HCT116 (cell line): ENCODE measurements around the gene MLPH. TPM values are rescaled to one million over a fixed set of nuclear protein-coding genes. Genes with fewer than 3 reads are reported as not detected.

Source experiments
- ATAC-seq: fragments of 200-7000 bp; cut with Tn5 transposase; 2 replicates; pipeline ENCODE4 v1.9.1; 2020; ENCODE audit warnings: mild to moderate bottlenecking, moderate library complexity
- BruUV-seq: library from RNA; stranded (reverse); fragments of 400-500 nt; replicated peaks from 2 replicates; lab custom pipeline; 2021; lab: Mats Ljungman, UMichigan
- CTCF ChIA-PET: fragments of 300-600 bp; sonication (Branson Sonifier 250); formaldehyde crosslinking; loops from one replicate; lab custom pipeline; 2021; ENCODE audit warnings: antibody characterized with exemption; lab: Charles Lee
- POLR2A ChIA-PET: fragments of 300-600, 350-600 bp; sonication (Branson Sonifier 250); formaldehyde crosslinking; loops from one replicate; lab custom pipeline; 2021; ENCODE audit warnings: antibody characterized with exemption; lab: Charles Lee
- RAD21 ChIA-PET, 2 experiments: fragments of 300-600 bp; sonication (Branson Sonifier 250); formaldehyde crosslinking; loops; one replicate each; lab custom pipeline; 2023; ENCODE audit warnings: low total read pairs in 2 of 2; ENCODE audit not compliant: uncharacterized antibody in 2 of 2, unreplicated experiment in 2 of 2, low non-redundant PET in 1 of 2; lab: Charles Lee
- DNase-seq: peaks from one replicate; pipeline ENCODE4 v3.0.0-alpha.2; 2010; ENCODE audit warnings: low read depth, low spot score
- H2AFZ ChIP-seq: fragments of 200-600 bp; shearing (Covaris generic), sonication (generic); 2 replicates; pipeline ENCODE4 v1.6.1; 2017; ENCODE audit warnings: low read depth, mixed run types, mixed read lengths, antibody characterized with exemption, low read length; ENCODE audit not compliant: poor library complexity, severe bottlenecking
- H3K27ac ChIP-seq: 2 replicates; pipeline ENCODE4 v1.5.1; 2012; ENCODE audit warnings: low read depth, low read length
- H3K27me3 ChIP-seq: fragments of 200-600 bp; sonication (generic); 2 replicates; pipeline ENCODE4 v1.6.1; 2016; ENCODE audit warnings: mixed run types, low read length, mixed read lengths; ENCODE audit not compliant: insufficient read depth
- H3K36me3 ChIP-seq, 2 experiments: fragments of 200-500 bp in 1 of 2; fragments of 200-600 bp in 1 of 2; sonication (Bioruptor generic) in 1 of 2; sonication (generic) in 1 of 2; 2 replicates each; pipeline versions ENCODE4 v1.5.1 to v1.6.1; 2014 to 2016; ENCODE audit warnings: low read length in 2 of 2, inconsistent platforms in 1 of 2, mixed read lengths in 1 of 2, mixed run types in 1 of 2; ENCODE audit not compliant: insufficient read depth in 2 of 2, control insufficient read depth in 1 of 2
- H3K4me1 ChIP-seq, 2 experiments: fragments of 200-600 bp in 1 of 2; sonication (generic) in 1 of 2; 2 replicates each; pipeline versions ENCODE4 v1.5.1 to v1.6.1; 2012 to 2017; ENCODE audit warnings: low read length in 2 of 2, inconsistent platforms in 1 of 2, mild to moderate bottlenecking in 1 of 2, mixed read lengths in 1 of 2, mixed run types in 1 of 2, moderate library complexity in 1 of 2; ENCODE audit not compliant: insufficient read depth in 2 of 2, control insufficient read depth in 1 of 2
- H3K4me2 ChIP-seq: fragments of 200-600 bp; sonication (generic); 2 replicates; pipeline ENCODE4 v1.6.1; 2017; ENCODE audit warnings: mixed run types, low read length, mixed read lengths
- H3K4me3 ChIP-seq, 2 experiments: fragments of 200-600 bp in 1 of 2; sonication (generic) in 1 of 2; replicated peaks in 1 of 2; 2 replicates each; pipeline ENCODE4 v1.5.1; 2011 to 2016; ENCODE audit warnings: low read length in 2 of 2, control low read depth in 1 of 2, low read depth in 1 of 2, mild to moderate bottlenecking in 1 of 2, mixed read lengths in 1 of 2, mixed run types in 1 of 2
- H3K79me2 ChIP-seq: fragments of 200-600 bp; sonication (generic); 2 replicates; pipeline ENCODE4 v1.6.1; 2017; ENCODE audit warnings: mild to moderate bottlenecking, mixed run types, low read length, moderate library complexity, mixed read lengths; ENCODE audit not compliant: insufficient read depth
- H3K9ac ChIP-seq: fragments of 200-600 bp; sonication (generic); 2 replicates; pipeline ENCODE4 v1.6.1; 2016; ENCODE audit warnings: low read length, mixed read lengths
- H3K9me2 ChIP-seq: fragments of 200-600 bp; sonication (generic), shearing (Covaris generic); 2 replicates; pipeline ENCODE4 v1.6.1; 2017; ENCODE audit warnings: mixed run types, mild to moderate bottlenecking, moderate library complexity; ENCODE audit not compliant: insufficient read depth
- H3K9me3 ChIP-seq, 2 experiments: fragments of 200-500 bp in 1 of 2; fragments of 200-600 bp in 1 of 2; sonication (Bioruptor generic) in 1 of 2; sonication (generic) in 1 of 2; 2 replicates each; pipeline ENCODE4 v1.6.1; 2014 to 2017; ENCODE audit warnings: low read length in 2 of 2, mixed read lengths in 2 of 2, inconsistent platforms in 1 of 2, low read depth in 1 of 2, mild to moderate bottlenecking in 1 of 2, mixed run types in 1 of 2, moderate library complexity in 1 of 2; ENCODE audit not compliant: control insufficient read depth in 1 of 2, insufficient read depth in 1 of 2
- H4K20me1 ChIP-seq: fragments of 200-600 bp; sonication (generic), shearing (Covaris generic); 2 replicates; pipeline ENCODE4 v1.6.1; 2017; ENCODE audit warnings: mixed run types, mild to moderate bottlenecking, moderate library complexity; ENCODE audit not compliant: insufficient read depth
- CEBPB ChIP-seq: IDR thresholded peaks from 2 replicates; pipeline ENCODE4 v1.6.1; 2012; ENCODE audit warnings: low read depth
- ELF1 ChIP-seq: IDR thresholded peaks from 2 replicates; pipeline ENCODE4 v1.6.1; 2012; ENCODE audit warnings: low read depth, borderline replicate concordance
- MAX ChIP-seq: IDR thresholded peaks from 2 replicates; pipeline ENCODE4 v1.6.1; 2012
- RAD21 ChIP-seq: IDR thresholded peaks from 2 replicates; pipeline ENCODE4 v1.6.1; 2012; ENCODE audit warnings: low read depth, mild to moderate bottlenecking
- YY1 ChIP-seq: IDR thresholded peaks from 2 replicates; pipeline ENCODE4 v1.6.1; 2011; ENCODE audit warnings: low read length, low read depth, moderate library complexity, mild to moderate bottlenecking; ENCODE audit not compliant: insufficient replicate concordance; ENCODE audit errors: extremely low read depth
- intact Hi-C: fragments of 100-400 bp; cut with micrococcal nuclease; formaldehyde crosslinking; loops from 2 replicates; pipeline ENCODE4 v1.10.0; 2022
- total RNA-seq: library from RNA; stranded (reverse); gene quantifications from one replicate; pipeline ENCODE4 v1.2.1, GENCODE V29; 2021; ENCODE audit not compliant: unreplicated experiment

The MLPH gene
- total RNA-seq, 1 experiment from 2014 or later: 81.4 TPM

GRCh38 chr2:237585590-237586221 is 98.7 kb downstream of the MLPH start:
- POLR2A ChIA-PET: no interaction called here
- CTCF ChIA-PET: no interaction called here

GRCh38 chr2:237588044-237588696 is 101.1 kb downstream of the MLPH start:
- Histone ChIP-seq H3K36me3 (0 out of 4 replicates have a peak, but pooled peaks cover 0 to 2% of the 10 kb centered on the region in 2 experiments), H3K9me2 (no peaks in the 10 kb centered on the region), H3K9ac (no peak overlapping the region), H3K4me2 (no peak overlapping the region), H3K27me3 (no peaks in the 10 kb centered on the region), H3K27ac (no peak overlapping the region), H3K9me3 (no peaks in the 10 kb centered on the region), H2AFZ (no peak overlapping the region), H4K20me1 (no peaks in the 10 kb centered on the region), H3K4me1 (peaks cover 9 to 27% of the 10 kb centered on the region in 2 experiments; a peak in 3 of 4 replicates), H3K79me2 (peaks cover 16% of the 10 kb centered on the region), H3K4me3 (no peak overlapping the region)
- no peak for ATAC-seq
- no peak for TF ChIP-seq CEBPB
- no peak for TF ChIP-seq RAD21
- no peak for TF ChIP-seq YY1
- no peak for TF ChIP-seq MAX
- RAD21 ChIA-PET: interaction anchor here in 1 of 2 experiments (0.7 kb wide), 1 partner anchor 1506 kb away, joined by 3 read pairs; no protein-coding TSS in a partner anchor
- no TSS peak for BruUV-seq
- POLR2A ChIA-PET: no interaction called here
- intact Hi-C loops: no loop called here
- DNase-seq: no peak
- CTCF ChIA-PET: no interaction called here

More at GRCh38 chr2:237585590-237586221, 98.7 kb downstream of the MLPH start:
- H3K4me2 ChIP-seq: no peak overlapping the region
- H3K27ac ChIP-seq: no peak overlapping the region
- no peak overlapping the region for H3K9ac ChIP-seq
- DNase-seq (no peak), ATAC-seq (no peak)
- RAD21 ChIA-PET: no interaction called here
- H3K4me1 ChIP-seq: peaks cover 6 to 15% of the 10 kb centered on the region in 2 experiments; a peak in 2 of 4 replicates
- H3K27me3 ChIP-seq: no peaks in the 10 kb centered on the region
- H3K9me2 ChIP-seq: no peaks in the 10 kb centered on the region
- peaks cover 0 to 6% of the 10 kb centered on the region in 2 experiments; a peak in 2 of 4 replicates for H3K36me3 ChIP-seq
- H2AFZ ChIP-seq: no peak overlapping the region
- H3K79me2 ChIP-seq: peaks cover 16% of the 10 kb centered on the region
- no TSS peak for BruUV-seq
- TF ChIP-seq ELF1: no peak
- no peaks in the 10 kb centered on the region for H3K9me3 ChIP-seq
- no peak overlapping the region for H3K4me3 ChIP-seq
- intact Hi-C loops: no loop called here
- no peaks in the 10 kb centered on the region for H4K20me1 ChIP-seq
